ENCODE measurements around the gene GEMIN7. TPM values are rescaled to one million over a fixed set of nuclear protein-coding genes. Genes with fewer than 3 reads are reported as not detected.

Gene GEMIN7
- total RNA-seq, 3 donors from 2014 or later = 14.4 to 22.6 (median 21.8) TPM

GRCh38 chr19:45125975-45126493 is 47.0 kb downstream of the GEMIN7 start:
- ATAC-seq (peak; percentile 92), DNase-seq (peak; percentile 71 to 91 (median 88))
- no peaks in the 10 kb centered on the region for H3K9me3 ChIP-seq
- peaks cover 12% of the 10 kb centered on the region for H3K4me1 ChIP-seq (ENCODE audit: low read depth)
- intact Hi-C loops (cut with DNase I, micrococcal nuclease) = no loop called here
- H3K4me3 ChIP-seq = no peak overlapping the region
- TF ChIP-seq CTCF (IDR thresholded peaks at IDR 0.05) = peak; percentile 56
- H3K36me3 ChIP-seq (ENCODE audit: low read depth) = no peaks in the 10 kb centered on the region

DNA sequence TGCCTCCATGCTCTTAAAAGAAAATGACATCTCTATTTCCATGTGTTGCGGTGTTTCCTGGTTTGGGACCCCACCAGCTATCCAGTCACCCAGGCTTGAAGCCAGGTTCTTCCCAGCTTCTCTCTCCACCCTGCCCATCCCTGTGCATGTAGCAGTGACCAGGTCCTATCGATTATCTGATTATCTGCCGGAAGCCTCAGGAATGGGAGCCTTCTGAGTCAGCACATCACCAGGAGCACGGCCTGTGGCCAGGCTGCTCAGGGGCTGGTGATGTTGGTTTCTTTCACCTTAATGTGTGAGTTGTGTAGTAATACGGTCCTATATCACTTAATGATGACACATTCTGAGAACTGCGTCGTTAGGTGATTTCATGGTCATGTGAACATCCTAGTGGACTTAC is 47.6 kb downstream of the GEMIN7 start:
- Histone ChIP-seq H3K36me3 (ENCODE audit: low read depth) (no peaks in the 10 kb centered on the region), H3K4me3 (no peak overlapping the region), H3K9me3 (no peaks in the 10 kb centered on the region), H3K4me1 (ENCODE audit: low read depth) (peaks cover 12% of the 10 kb centered on the region)
- ATAC-seq = no peak
- DNase-seq = no peak
- intact Hi-C loops (cut with DNase I, micrococcal nuclease) = no loop called here
- no peak for TF ChIP-seq CTCF (IDR thresholded peaks at IDR 0.05)

GRCh38 chr19:45128146-45128545 is 49.1 kb downstream of the GEMIN7 start:
- Histone ChIP-seq H3K36me3 (ENCODE audit: low read depth) (no peaks in the 10 kb centered on the region), H3K4me1 (ENCODE audit: low read depth) (peaks cover 7% of the 10 kb centered on the region), H3K9me3 (no peaks in the 10 kb centered on the region), H3K4me3 (no peak overlapping the region)
- ATAC-seq = no peak
- intact Hi-C loops (cut with DNase I, micrococcal nuclease) = no loop called here
- DNase-seq = no peak
- TF ChIP-seq CTCF (IDR thresholded peaks at IDR 0.05) = no peak

DNA sequence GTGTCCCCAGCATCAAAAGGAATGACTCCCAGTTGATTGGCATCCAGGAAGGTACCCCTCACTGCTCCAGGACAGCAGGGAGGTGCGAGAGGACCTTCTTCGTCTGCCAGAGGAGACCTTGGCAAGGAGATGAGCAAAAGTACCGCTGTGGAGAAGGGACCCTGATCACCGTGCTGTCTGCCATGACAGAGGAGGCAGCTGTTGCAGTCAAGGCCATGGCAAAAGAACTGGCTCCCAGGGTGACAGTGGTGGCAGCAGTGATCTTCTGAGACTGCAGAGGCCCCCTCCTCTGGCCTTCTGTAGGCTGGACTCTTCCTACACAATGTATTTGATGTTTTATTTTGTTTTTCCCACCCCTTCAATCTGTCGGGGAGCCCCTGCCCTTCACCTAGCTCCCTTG is 49.7 kb downstream of the GEMIN7 start:
- Histone ChIP-seq H3K9me3 (no peaks in the 10 kb centered on the region), H3K36me3 (ENCODE audit: low read depth) (no peaks in the 10 kb centered on the region), H3K4me1 (ENCODE audit: low read depth) (peaks cover 5% of the 10 kb centered on the region), H3K4me3 (no peak overlapping the region)
- ATAC-seq = no peak
- DNase-seq = no peak
- TF ChIP-seq CTCF (IDR thresholded peaks at IDR 0.05) = no peak
- intact Hi-C loops (cut with DNase I, micrococcal nuclease) = no loop called here

DNA sequence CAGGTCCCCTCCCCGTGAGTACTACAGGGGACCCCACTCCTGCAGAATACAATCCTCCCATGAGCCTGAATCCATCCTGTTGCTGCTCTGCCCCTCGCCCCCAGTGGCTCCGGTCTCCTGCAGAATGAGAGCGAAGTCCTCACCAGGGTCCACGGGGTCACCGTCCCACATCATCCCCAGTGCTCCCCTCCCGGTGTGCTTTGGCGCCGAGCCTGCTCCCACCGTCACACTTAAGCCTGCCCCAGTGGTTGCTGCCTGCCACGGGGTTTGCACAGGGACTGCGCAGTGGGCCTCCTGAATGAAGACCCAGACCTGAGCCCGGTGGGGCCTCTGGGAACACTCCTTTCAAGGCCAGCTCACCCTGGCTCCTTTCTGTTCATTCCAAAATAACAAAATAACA is 51.2 kb downstream of the GEMIN7 start:
- Histone ChIP-seq H3K4me1 (ENCODE audit: low read depth) (peaks cover 5% of the 10 kb centered on the region), H3K36me3 (ENCODE audit: low read depth) (no peaks in the 10 kb centered on the region), H3K9me3 (no peaks in the 10 kb centered on the region), H3K4me3 (no peak overlapping the region)
- intact Hi-C loops (cut with DNase I, micrococcal nuclease) = no loop called here
- TF ChIP-seq CTCF (IDR thresholded peaks at IDR 0.05) = no peak
- no peak for DNase-seq
- no peak for ATAC-seq
